Globus pallidus (tissue), 1 donor: Measurements from ENCODE around the gene B4GALT5.
A peak's percentile ranks its signal among the peaks of the same experiment; 100 is the strongest.
"Not testable (repeated sequence)": the region's sequence is repeated elsewhere in the genome, so short reads cannot be mapped to it uniquely, and the experiment has no call there.

Source experiments
- DNase-seq: peaks from one replicate; pipeline ENCODE4 v3.0.0-alpha.2; 2015; ENCODE audit warnings: low spot score

Gene B4GALT5

GRCh38 chr20:49628280-49628679 lies 85.4 kb downstream of the B4GALT5 start:
- DNase-seq = not testable (repeated sequence)

- no peak for DNase-seq
Observed at GRCh38 chr20:49627329-49627761, 86.3 kb downstream of the B4GALT5 start.

GRCh38 chr20:49624988-49625387 lies 88.7 kb downstream of the B4GALT5 start:
- DNase-seq = not testable (repeated sequence)

- no peak for DNase-seq
Observed at GRCh38 chr20:49624317-49624716, 89.4 kb downstream of the B4GALT5 start.

- DNase-seq = no peak
Observed at GRCh38 chr20:49622243-49622642, 91.4 kb downstream of the B4GALT5 start.

GRCh38 chr20:49620364-49621240 lies 93.1 kb downstream of the B4GALT5 start:
- no peak for DNase-seq

GRCh38 chr20:49619113-49620048 lies 94.3 kb downstream of the B4GALT5 start:
- no peak for DNase-seq

- no peak for DNase-seq
Observed at GRCh38 chr20:49618289-49618688, 95.4 kb downstream of the B4GALT5 start.

- DNase-seq = not testable (repeated sequence)
Observed at GRCh38 chr20:49617394-49617793, 96.3 kb downstream of the B4GALT5 start.

- DNase-seq = no peak
Observed at GRCh38 chr20:49616154-49617007, 97.3 kb downstream of the B4GALT5 start.

GRCh38 chr20:49615401-49616153 lies 98.1 kb downstream of the B4GALT5 start:
- DNase-seq = no peak

GRCh38 chr20:49615051-49615400 lies 98.7 kb downstream of the B4GALT5 start:
- DNase-seq = not testable (repeated sequence)

- DNase-seq = no peak
Observed at GRCh38 chr20:49614338-49615050, 99.2 kb downstream of the B4GALT5 start.

- DNase-seq = peak; percentile 95
Observed at GRCh38 chr20:49612127-49612738, 101.4 kb downstream of the B4GALT5 start.

GRCh38 chr20:49611539-49612126 lies 102.0 kb downstream of the B4GALT5 start:
- peak; percentile 32 for DNase-seq

- DNase-seq = peak; percentile 64
Observed at GRCh38 chr20:49610691-49611538, 102.8 kb downstream of the B4GALT5 start.

GRCh38 chr20:49608752-49609670 lies 104.7 kb downstream of the B4GALT5 start:
- peak; percentile 35 for DNase-seq
